Activated CD8-positive, alpha-beta memory T cell treated with anti-CD3 and anti-CD28 coated beads for 24 hours (primary cell): Measurements from ENCODE around the gene HERC3.

Source experiments
- DNase-seq: peaks from one replicate; pipeline ENCODE4 v3.0.0-alpha.2; 2020

HERC3 gene

DNA sequence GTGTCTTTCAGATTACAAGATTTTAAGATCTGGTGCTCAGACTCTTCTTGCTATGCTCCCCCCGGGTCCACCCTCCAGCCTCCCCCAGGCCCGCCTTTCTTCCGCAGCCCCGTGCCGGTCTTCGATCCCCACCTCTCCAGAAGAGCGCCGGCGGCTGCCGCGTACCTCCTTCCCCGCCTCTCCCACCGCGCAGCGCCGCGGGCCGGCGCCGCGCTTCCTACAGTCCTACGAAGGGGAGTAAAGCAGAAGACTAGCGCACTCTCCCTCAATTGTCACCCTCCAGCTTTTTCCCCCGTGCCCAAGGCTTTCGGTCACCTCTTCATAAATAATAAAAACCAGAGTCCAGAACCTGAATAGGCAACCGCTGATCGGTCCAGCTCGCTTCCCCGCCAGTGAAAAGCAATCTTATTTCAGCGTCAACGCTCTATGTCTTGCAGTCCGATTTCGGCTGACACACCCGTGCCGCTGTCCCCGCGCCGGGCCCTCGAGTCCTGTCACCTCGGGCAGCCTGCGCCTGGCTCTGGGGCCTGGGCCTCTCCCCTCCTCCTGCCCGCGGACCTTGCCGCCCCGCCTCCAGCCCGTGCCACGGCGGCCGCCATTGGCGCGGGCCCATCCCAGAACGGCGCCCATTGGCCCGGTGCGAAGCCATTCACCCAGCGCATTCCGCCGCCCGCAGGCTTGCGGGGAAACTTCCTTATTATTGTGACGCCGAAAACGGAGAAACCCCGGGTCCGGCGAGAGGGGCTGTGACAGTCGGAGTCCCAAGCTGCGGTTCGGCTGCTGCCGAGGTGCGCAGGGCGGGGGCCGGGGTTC lies at the start of gene HERC3:
Gene HERC3, plus strand, starts transcription at position 694 of the 813 bp plus-strand sequence. CDS start 13,344 bp downstream, outside the sequence.
- peak; percentile 94 for DNase-seq

DNA sequence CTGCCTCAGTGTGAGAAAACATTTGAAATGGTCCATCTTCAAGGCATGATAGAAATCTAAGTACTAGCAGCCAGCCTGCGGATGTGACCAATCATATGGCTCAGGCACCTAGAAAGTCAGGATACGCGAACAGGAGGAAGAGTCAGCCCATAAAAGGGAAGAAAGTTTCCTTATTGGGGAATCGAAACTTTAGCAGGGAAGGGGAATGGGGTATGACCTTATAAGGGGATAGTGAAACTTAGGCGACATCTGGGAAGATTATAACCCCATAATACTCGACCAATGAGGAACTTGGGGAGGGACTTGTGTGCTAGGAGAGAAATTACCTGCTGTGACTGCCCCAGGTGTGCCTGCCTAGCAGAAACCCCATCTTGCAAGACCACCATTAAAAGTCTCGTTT lies 42.5 kb upstream of the HERC3 start:
- DNase-seq = no peak

DNA sequence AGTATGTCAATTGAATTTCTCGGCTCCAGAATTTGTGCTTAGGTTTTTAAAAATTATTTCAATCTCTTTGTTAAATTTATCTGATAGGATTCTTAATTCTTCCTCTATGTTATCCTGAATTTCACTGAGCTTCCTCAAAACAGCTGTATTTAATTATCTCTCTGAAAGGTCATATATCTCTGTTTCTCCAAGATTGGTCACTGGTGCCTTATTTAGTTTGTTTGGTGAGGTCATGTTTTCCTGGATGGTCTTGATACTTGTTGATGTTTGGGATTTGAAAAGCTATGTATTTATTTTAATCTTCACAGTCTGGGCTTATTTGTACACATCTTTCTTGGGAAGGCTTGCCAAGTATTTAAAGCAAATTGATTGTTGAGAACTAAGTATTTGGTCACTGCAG lies 24.7 kb upstream of the HERC3 start:
- no peak for DNase-seq

DNA sequence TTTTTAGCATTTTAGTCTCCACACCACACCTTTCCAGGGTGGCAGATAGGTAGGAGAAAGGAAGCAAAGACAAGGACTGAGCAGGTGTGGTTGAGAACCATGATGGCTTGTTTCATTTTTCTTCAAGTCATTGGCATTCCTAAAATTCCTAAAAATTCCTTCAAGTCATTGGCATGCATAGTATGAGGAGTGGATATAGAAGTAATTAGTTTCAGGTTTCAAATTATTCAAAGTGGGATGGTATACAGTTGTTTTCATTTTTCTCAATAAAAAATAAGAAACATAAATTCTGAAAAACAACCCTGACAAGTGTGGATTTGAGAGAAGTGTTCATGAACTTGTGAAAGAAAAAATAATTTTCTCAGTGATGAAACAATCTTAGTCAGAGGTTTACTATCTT lies 22.3 kb upstream of the HERC3 start:
- DNase-seq = no peak

DNA sequence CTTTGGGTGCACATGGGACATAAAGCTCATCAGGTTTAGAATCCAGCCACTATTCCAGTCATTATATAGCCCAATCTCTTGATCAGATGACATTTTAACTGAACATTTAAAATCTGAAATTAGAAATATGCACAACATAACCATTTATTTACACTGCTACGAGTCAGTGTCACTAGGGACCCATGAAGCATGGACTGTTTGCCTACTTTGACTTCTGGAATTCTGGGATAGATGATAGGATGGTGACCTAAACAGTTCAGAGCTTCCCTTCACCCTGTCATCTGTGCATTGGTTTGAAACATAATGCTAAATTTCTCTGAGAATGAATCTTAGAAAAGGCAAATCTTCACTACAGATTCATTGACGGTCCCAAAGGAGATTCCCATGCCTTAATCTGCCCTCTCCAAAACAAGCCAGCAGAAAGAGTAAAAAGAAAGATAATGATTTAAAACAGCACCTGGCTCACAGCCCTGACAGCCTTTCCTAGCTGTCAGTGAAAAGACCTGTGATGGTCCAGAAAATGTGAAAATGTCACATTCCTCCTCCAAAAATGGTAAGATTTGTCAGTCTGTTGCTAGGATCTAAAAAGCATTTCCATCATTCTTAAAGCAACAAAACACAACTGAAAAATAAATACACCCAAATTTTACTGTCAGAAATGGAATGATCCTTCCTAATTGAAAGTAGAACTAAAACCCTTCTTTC lies 18.9 kb upstream of the HERC3 start:
- DNase-seq = no peak

DNA sequence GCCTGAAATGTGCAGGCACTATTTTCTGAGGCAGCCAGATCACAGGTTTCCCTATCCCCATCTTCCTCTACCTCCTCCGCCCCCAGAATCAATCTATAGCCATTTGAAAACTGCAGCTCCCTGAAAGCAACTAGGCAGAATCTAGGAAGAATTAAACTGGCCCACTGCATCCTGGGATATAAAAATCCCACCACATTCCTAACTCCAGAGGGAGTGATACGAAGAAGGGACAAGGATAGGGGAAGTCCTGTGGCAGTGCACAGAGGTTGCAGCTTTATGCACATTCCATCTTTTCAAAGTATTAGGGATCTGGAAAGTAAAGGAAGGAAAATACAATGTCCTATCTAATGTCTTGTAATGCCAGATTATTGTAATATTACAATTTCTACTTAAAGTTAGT lies 18.3 kb upstream of the HERC3 start:
- DNase-seq = no peak

DNA sequence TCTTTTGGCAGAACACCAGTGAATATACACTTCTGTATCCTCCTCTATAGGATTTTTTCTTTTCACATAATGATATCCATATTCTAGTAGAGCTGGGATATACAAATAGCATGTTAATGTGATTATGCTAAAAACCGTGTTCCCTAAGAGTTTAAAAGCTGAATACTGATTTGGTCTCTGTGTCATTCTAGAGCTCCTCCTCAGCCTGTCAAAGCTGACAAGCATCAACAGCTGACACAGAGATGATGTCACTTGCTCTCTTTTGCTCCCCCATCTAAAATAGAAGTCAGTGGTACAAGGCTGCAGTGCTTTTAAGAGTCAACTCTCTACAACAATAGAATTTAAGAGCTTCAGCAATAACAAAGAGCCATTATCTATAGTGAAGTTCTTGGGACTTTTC lies 17.1 kb upstream of the HERC3 start:
- no peak for DNase-seq

DNA sequence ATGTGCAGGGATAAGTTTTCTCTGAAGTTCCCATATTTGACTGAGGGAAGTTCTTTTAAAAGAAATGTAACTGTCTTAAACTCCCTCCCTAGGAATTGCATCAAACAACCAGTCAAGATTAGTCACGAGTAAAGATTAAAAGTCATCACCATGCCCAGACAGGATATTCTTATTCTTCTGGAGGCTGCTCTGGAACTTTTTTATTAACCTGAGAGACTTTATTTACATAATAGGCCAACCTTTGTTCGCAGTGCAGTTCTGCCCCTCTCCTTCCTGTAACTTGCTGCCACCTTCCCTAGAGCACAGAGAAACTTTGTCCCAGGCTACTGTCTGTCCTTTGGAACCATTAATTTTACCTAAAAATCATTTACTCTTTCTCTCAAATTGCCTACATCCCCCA lies 9.8 kb upstream of the HERC3 start:
- no peak for DNase-seq

DNA sequence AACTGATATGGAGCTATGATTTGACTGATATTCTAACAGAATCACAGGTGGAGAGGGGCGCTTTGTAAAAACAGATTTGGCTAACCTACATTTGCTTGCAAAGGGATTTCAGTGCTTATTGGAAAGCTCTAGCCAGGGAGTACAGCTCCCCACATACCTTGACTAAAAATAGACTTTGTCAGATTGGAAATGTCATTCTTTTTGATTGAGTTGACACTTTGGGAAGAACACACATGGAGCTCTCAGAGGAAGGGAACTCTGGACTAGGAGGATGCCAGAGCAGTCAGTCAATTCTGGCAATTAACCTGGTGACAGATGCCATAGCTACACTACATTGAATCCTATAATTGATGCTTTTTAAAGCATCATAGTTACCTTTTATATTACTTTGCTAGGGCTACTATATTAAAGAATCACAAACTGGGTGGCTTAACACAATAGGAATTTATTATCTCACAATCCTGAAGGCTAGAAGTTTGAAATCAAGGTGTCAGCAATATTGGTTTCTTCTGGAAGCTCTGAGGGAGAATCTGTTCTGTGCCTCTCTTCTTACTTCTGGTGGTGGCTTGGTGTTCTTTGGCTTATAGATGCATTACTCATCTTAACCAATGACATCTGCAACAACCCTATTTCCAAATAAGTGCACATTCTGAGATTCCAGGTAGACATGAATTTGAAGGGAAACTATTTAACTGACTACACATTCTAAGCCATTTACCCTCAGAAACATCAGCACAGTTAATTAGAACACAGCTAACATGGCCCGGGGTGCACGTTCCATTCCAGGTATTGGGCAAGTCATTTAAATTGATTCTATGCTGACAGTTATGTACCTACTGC lies 8.4 kb upstream of the HERC3 start:
- no peak for DNase-seq

DNA sequence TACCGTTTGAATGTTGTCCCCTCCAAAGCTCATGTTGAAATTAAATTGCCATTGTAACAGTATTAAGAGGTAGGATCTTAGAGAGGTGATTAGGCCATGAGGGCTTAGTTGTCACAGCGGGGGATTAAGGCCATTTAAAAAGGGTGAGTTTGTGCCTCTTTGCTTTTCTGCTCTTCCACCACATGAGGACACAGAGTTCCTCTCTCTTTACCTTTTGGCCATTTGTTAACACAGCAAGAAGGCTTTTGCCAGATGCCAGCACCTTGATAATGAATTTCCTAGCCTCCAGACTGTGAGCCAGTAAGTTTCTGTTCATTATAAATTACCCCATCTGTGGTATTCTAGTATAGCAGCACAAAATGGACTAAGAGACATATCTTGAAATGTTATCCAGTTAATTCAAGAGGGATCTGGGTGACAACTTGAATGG lies 7.8 kb upstream of the HERC3 start:
- no peak for DNase-seq

DNA sequence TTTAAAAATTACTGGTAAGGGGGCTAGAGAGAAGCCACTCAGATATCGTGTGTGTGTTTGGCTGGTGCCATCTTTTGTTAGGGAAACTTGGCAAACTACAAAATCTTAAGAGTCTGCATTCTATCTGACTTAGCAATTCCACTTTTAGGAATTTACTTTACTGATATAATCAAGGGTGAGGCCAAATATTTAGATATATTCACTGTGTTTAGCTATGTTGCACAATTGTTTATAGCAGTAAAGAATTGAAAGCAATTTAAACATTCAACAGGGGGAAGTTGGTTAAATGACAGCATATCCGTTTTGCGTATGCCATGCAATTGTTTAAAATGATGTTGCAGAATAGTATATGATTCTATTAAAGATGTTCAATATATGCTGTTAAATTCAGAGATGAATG lies 6.4 kb upstream of the HERC3 start:
- DNase-seq = no peak

DNA sequence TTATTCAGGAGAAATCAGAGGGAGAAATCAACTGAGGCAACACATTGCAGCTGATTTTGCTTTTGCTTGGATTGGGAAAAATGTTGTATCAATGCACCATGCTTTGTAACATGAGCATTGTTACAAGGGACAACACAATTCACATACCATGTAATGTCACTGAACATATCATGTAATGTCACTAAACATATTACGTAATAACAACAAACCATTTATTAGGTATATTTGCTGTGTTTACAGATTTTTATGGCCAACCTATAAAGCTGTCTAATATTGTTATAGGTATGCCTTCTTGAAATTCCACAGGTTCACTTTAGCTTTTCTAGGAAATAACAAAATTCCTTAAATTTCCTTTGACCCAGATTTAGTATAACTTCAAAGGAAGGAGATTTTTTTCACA lies 5.0 kb upstream of the HERC3 start:
- no peak for DNase-seq

DNA sequence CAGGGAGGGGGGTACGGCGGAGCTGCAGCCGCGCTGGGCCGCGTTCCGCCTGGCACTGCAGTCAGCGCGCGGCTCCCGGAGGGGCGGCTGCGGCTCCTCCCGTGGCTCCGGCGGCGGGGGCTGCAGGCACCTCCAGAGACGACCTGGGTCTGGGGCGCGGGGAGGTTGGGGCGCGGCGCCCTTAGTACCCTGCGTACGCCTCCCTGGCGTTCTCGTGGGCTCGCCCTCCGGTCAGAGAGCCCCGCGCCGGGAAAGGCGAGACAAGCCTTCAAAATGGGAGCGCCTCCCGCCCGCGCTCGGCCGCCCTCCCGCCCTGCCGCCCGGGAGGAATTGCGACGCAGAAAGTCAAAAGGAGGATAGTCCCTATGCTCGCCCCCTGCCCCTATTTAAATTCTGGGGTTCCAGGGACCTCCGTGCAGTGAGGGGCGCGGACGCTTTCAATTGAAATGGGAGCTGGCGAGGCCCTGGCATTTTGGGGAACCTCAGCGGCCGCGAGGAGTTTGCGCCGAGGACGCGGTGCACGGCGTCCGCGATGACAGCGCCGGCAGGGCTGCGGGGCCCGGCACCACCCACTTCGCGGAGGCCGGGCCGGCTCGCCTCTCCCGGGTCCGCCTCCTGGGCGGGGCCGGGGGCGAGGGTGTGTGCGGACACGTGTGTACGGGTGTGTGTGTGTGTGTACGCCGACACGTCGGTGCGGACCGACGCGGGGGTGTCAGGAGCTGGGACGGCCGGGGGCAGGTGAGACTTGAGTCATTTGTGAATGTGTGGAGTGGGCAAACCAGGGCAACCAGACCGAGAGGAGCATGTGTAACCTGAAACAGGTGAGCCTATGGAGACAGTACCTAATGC lies 544 bp downstream of the HERC3 start:
- peak; percentile 92 for DNase-seq

DNA sequence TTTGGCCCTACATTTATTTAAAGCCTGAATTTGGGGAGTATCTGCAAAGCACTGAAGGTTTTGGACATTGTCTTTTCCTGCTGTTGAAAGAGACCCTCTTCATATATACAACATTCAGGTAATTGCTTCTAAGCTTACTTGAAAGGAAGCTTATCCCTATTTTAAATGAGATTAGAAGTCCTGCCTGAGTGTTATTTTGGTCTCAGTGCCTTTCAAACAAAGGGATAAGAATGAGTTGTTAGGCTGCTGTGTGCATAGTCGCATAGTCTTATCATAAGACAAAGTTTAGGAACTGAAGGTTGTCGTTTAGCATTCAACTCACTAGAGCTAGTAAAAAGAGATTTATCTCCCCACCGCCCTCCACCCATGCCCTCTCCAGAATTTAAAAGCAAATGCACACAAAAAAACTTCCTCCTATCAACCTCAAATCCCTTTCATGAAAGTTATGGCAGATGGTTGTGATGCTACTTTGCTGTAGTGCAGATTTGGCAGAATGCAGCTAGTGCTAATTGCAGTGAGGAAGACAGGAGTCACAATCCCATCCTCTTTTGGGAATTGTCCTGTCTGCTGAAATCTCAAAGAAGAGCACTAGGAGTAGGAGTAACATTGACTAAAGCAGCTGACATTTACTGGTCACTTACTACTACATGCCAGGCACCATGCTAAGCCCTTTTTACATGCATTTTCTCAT lies 5.8 kb downstream of the HERC3 start:
- DNase-seq = no peak

DNA sequence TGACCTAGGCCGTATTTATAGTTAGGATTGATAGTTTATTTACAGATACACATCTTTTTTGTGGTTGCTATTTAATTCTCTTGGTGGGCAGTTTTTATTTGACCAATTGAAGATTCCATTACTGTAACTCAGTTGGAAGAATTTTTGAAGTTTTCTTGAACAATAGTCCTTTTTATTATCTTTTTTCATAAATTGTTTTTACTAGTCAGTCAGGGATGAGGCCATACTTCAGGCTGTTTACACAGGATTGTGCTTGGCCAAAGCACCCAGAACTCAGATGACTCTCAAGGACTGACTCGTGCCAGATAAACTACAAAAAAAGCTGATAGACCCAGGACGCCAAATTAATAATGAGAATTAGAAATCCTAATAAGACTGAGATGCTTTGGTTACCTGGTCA lies 7.0 kb downstream of the HERC3 start:
- DNase-seq = no peak

DNA sequence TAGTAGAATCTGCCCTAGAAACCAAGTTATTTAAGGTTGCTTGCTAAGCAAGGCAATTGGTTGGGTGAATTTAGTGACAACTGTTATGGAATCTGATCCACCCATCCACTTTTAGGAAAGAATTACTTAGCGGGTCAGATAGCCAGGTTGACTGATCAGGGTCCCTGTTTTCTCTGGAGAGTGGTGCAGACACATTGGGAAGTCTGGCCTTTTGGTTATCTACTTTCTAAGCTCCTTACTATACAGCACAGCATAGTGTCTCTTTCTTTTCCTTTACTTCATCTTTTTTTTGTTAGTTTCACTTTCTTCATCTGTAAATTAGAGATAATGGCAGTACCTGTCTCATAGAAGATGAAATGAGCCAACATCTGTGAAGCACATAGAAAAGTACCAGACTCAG lies 7.4 kb downstream of the HERC3 start:
- no peak for DNase-seq

DNA sequence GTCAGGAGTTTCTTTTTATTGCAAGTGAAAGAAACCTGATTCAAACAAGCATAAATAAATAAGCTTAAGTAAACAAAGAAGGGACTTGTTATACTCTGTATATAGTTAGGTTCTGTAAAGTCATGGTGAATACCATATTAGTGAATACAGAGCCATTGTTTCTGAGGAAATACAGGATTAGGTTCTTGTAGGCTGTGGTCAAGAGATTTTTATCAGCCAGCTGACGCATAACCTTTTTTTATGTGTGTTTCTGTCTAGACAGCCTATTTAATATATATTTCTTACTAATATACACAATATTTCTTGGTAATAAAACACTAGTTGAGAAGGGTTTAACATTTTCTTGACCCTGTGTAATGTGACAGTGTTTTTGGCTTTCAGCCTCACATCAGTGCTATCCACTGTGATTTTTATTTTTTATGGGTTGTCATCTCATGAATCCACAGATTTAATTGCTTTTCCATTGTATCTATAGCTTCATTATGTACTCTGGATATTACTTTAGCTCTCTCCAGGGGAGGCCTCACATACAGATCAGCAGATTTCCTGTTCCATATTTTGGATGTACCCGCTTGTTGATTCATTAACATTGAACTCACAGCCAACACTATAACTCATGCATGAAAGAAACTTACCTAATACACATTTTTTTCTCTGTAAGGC lies 8.0 kb downstream of the HERC3 start:
- DNase-seq = no peak

DNA sequence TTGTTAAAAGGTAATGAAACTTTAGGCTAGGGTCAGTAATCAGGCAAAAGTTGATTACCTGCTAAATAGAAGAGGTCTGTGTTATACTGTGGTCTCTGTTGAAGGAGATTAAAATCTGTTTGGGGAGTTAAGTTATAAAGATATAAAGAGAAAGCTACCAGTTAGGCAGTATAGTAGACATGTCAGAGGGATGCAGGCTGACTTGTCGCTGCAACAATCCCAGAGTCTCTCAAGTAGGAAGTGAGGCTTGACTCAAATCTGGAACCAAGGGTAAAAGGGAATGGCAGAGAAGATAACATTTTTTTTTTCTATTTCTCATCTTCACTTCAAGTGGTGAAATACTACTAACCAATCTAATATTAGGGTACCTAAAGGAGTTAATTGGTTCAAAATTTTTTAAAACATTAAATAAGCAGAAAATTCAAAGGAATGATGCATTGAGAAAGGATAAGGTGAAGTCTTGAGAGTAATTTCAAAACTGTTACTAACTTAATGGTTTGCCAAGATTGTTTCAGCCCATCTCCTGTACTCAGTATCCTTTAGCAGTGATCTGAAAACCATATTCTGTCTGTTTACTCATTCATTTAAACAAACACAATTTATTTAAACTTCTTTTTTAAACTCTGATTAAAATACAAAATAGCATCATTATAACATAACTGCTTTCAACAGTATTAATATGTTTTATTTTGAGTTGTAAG lies 12.8 kb downstream of the HERC3 start:
- no peak for DNase-seq

DNA sequence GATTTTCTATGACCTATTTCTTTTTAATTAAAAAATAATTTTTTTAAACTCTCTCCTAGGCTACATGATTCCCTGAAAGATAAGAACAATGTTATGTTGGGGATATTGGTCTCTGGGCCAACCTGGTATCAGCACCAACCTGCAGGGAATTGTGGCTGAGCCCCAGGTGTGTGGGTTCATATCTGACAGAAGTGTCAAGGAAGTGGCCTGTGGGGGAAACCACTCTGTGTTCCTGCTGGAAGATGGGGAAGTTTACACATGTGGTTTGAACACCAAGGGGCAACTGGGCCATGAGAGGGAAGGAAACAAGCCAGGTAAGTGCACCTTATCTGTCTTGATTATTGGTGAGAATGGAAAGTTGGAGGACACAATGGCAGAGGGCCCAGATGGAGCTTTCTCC lies 13.5 kb downstream of the HERC3 start:
- no peak for DNase-seq

DNA sequence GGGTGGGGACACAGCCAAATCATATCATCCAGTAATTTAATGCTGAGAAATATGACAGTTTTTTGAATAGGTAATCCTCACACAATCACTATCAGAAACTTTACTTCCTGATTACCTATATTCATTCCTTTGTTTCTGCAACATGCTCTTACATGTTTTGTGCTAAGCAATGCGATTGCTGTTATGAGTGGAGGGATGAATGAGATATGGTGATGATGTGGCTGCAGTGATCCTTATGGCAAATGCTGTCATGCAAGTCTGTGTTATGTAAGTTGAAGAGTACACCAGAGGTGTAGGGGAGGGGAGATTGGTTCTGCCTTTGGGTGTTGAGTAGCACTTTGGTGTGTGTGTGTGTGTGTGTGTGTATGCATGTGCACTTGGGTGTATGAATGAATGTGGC lies 14.6 kb downstream of the HERC3 start:
- DNase-seq = no peak

DNA sequence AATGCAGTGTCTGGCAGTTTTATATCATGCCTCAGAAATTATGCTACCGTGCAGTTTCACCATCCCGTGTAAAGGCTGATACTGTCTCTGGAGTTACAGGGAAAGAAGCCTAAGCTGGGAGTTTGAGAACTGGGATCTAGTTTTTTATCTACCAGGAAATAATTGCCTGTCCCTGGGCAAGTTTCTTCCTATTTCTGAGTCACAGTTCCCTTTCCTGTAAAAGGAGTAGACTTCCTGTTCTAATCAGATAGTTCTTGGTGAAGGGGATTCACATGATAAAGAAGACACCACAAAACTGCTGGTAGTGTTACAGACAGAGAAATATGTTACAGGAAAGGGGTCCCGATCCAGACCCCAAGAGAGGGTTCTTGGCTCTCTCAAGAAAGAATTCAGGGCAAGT lies 17.1 kb downstream of the HERC3 start:
- no peak for DNase-seq
